GM12878 (cell line): ENCODE data around the gene PDLIM4.

Experiments
- EP300 ChIP-seq, 2 experiments: fragments of 150-350 bp in 1 of 2; IDR thresholded peaks; 2 replicates each; pipeline ENCODE4 v1.6.1; 2011 to 2012; ENCODE audit warnings: low read depth in 2 of 2, low read length in 2 of 2, borderline replicate concordance in 1 of 2, improper control_type of control experiment in 1 of 2, inconsistent platforms in 1 of 2; ENCODE audit not compliant: control insufficient read depth in 1 of 2
- GABPA ChIP-seq: IDR thresholded peaks from 2 replicates; pipeline ENCODE4 v1.6.1; 2014; ENCODE audit warnings: antibody characterized with exemption, low read depth, mild to moderate bottlenecking, inconsistent platforms
- GATAD2B ChIP-seq: fragments of 450-650 bp; conservative IDR thresholded peaks from 2 replicates; pipeline ENCODE4 v1.6.1; 2017; ENCODE audit warnings: low read depth, mild to moderate bottlenecking, moderate library complexity
- POLR2A ChIP-seq: IDR thresholded peaks from 2 replicates; pipeline ENCODE4 v1.6.1; 2011; ENCODE audit warnings: low read depth, mild to moderate bottlenecking, low read length
- TF ChIP-seq, protein P1 (sequence below): IDR thresholded peaks from 2 replicates; pipeline ENCODE4 v1.6.1; 2011; ENCODE audit warnings: low read depth, mild to moderate bottlenecking, low read length, moderate library complexity, borderline replicate concordance; ENCODE audit errors: extremely low read depth

DNA sequence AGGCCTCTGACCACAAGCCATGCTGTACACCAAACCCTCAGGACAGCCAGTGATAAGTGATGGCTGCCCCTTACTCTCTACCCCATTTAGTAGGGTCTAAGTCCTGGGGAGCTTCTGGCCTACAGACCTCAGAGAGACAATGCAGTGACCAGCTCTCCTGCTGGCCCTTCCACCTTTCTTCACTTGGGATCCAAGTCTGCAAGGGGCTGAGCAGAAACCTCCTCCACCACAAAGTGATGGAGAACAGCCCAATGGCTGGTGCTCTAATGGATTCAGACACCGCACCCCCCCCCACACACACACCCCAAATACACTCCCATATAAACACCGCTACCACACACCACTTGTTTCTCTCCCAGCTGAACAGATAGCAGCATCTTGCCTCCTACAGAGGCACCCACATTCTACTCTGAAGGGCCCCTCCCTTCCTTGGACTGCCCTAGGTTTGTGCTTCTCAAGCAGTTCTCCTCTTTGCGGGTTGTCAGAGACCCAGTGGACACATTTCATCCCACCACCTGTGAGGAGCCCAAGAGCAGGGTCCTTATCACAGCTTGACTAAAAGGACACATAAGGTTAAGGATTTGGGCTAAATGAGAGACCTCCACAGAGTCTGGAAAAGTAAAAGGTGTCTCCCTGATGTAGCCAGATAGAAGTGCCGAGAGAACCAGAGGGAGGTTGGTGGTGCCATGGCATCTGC lies 1.3 kb upstream of the PDLIM4 start:
- TF ChIP-seq, protein P1, sequence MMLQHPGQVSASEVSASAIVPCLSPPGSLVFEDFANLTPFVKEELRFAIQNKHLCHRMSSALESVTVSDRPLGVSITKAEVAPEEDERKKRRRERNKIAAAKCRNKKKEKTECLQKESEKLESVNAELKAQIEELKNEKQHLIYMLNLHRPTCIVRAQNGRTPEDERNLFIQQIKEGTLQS, result no peak
- TF ChIP-seq GATAD2B, result no peak
- no peak for TF ChIP-seq EP300 (IDR thresholded peaks at IDR 0.05; ENCODE audit: borderline replicate concordance in 1 of 2, control insufficient read depth in 1 of 2, low read depth in 2 of 2, low read length in 2 of 2)
- TF ChIP-seq POLR2A, result no peak
- no peak for TF ChIP-seq GABPA
